Gastrocnemius medialis (tissue), 4 donors: ENCODE data around the gene MYLIP.

Experiments
- POLR2A ChIP-seq, 2 donors: fragments of 450-650 bp; IDR thresholded peaks; one replicate each; pipeline ENCODE4 v1.6.1; 2017; ENCODE audit warnings: antibody characterized with exemption in 2 of 2, mild to moderate bottlenecking in 2 of 2, moderate library complexity in 2 of 2
- TF ChIP-seq, protein P1 (sequence below), 5 experiments: fragments of 450-650 bp in 3 of 5; fragments of 200-600 bp in 2 of 5; sonication (generic) in 2 of 5; IDR thresholded peaks in 4 of 5; conservative IDR thresholded peaks in 1 of 5; 1 replicate in 4 of 5; 2 replicates in 1 of 5; pipeline ENCODE4 v1.5.1; 2016 to 2019; ENCODE audit warnings: antibody characterized with exemption in 5 of 5, mild to moderate bottlenecking in 3 of 5, moderate library complexity in 3 of 5

GRCh38 chr6:16158943-16159557 lies 30.2 kb downstream of the MYLIP start:
- TF ChIP-seq, protein P1, sequence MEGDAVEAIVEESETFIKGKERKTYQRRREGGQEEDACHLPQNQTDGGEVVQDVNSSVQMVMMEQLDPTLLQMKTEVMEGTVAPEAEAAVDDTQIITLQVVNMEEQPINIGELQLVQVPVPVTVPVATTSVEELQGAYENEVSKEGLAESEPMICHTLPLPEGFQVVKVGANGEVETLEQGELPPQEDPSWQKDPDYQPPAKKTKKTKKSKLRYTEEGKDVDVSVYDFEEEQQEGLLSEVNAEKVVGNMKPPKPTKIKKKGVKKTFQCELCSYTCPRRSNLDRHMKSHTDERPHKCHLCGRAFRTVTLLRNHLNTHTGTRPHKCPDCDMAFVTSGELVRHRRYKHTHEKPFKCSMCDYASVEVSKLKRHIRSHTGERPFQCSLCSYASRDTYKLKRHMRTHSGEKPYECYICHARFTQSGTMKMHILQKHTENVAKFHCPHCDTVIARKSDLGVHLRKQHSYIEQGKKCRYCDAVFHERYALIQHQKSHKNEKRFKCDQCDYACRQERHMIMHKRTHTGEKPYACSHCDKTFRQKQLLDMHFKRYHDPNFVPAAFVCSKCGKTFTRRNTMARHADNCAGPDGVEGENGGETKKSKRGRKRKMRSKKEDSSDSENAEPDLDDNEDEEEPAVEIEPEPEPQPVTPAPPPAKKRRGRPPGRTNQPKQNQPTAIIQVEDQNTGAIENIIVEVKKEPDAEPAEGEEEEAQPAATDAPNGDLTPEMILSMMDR (IDR thresholded peaks at IDR 0.05 in 4 of 5, conservative IDR thresholded peaks at IDR 0.05 in 1 of 5): no peak
- TF ChIP-seq POLR2A (IDR thresholded peaks at IDR 0.05): no peak
